ENCODE data around the gene THTPA.
A peak's percentile ranks its signal among the peaks of the same experiment; 100 is the strongest.
"Not testable (repeated sequence)": the region's sequence is repeated elsewhere in the genome, so short reads cannot be mapped to it uniquely, and the experiment has no call there.

THTPA gene

GRCh38 chr14:23588884-23589598 lies 33.0 kb downstream of the THTPA start:
- Histone ChIP-seq H3K4me3 (replicated peaks; ENCODE audit: low read depth, low read length) (no peak overlapping the region), H3K27me3 (replicated peaks; ENCODE audit: control insufficient read depth, insufficient read depth, low read length) (no peaks in the 10 kb centered on the region), H3K36me3 (ENCODE audit: control insufficient read depth, insufficient read depth, low read length) (no peaks in the 10 kb centered on the region)
- peak; percentile 65 for DNase-seq (ENCODE audit: extremely low read depth, insufficient read length)
- TF ChIP-seq CTCF (IDR thresholded peaks at IDR 0.05; ENCODE audit: insufficient read depth, low read length, poor library complexity, severe bottlenecking), result peak; percentile 94

- no peak for DNase-seq (ENCODE audit: extremely low read depth, insufficient read length)
- no peaks in the 10 kb centered on the region for H3K36me3 ChIP-seq (ENCODE audit: control insufficient read depth, insufficient read depth, low read length)
- no peak overlapping the region for H3K4me3 ChIP-seq (replicated peaks; ENCODE audit: low read depth, low read length)
- TF ChIP-seq CTCF (IDR thresholded peaks at IDR 0.05; ENCODE audit: insufficient read depth, low read length, poor library complexity, severe bottlenecking), result no peak
- no peaks in the 10 kb centered on the region for H3K27me3 ChIP-seq (replicated peaks; ENCODE audit: control insufficient read depth, insufficient read depth, low read length)
Observed at GRCh38 chr14:23589606-23590005, 33.5 kb downstream of the THTPA start.

- Histone ChIP-seq H3K27me3 (replicated peaks; ENCODE audit: control insufficient read depth, insufficient read depth, low read length) (no peaks in the 10 kb centered on the region), H3K36me3 (ENCODE audit: control insufficient read depth, insufficient read depth, low read length) (no peaks in the 10 kb centered on the region), H3K4me3 (replicated peaks; ENCODE audit: low read depth, low read length) (no peak overlapping the region)
- no peak for TF ChIP-seq CTCF (IDR thresholded peaks at IDR 0.05; ENCODE audit: insufficient read depth, low read length, poor library complexity, severe bottlenecking)
- no peak for DNase-seq (ENCODE audit: extremely low read depth, insufficient read length)
Observed at GRCh38 chr14:23590198-23590597, 34.1 kb downstream of the THTPA start.

- H3K27me3 ChIP-seq (replicated peaks; ENCODE audit: control insufficient read depth, insufficient read depth, low read length); DNase-seq (ENCODE audit: extremely low read depth, insufficient read length); H3K4me3 ChIP-seq (replicated peaks; ENCODE audit: low read depth, low read length); H3K36me3 ChIP-seq (ENCODE audit: control insufficient read depth, insufficient read depth, low read length): not testable (repeated sequence)
Observed at GRCh38 chr14:23594191-23594590, 38.1 kb downstream of the THTPA start.

GRCh38 chr14:23600322-23600707 lies 44.2 kb downstream of the THTPA start:
- H3K4me3 ChIP-seq (replicated peaks; ENCODE audit: low read depth, low read length), result no peak overlapping the region
- H3K36me3 ChIP-seq (ENCODE audit: control insufficient read depth, insufficient read depth, low read length), result no peaks in the 10 kb centered on the region
- no peak for DNase-seq (ENCODE audit: extremely low read depth, insufficient read length)
- H3K27me3 ChIP-seq (replicated peaks; ENCODE audit: control insufficient read depth, insufficient read depth, low read length), result no peaks in the 10 kb centered on the region
- TF ChIP-seq CTCF (IDR thresholded peaks at IDR 0.05; ENCODE audit: insufficient read depth, low read length, poor library complexity, severe bottlenecking), result no peak

GRCh38 chr14:23600806-23601205 lies 44.7 kb downstream of the THTPA start:
- no peak for DNase-seq (ENCODE audit: extremely low read depth, insufficient read length)
- Histone ChIP-seq H3K4me3 (replicated peaks; ENCODE audit: low read depth, low read length) (no peak overlapping the region), H3K27me3 (replicated peaks; ENCODE audit: control insufficient read depth, insufficient read depth, low read length) (no peaks in the 10 kb centered on the region), H3K36me3 (ENCODE audit: control insufficient read depth, insufficient read depth, low read length) (no peaks in the 10 kb centered on the region)
- TF ChIP-seq CTCF (IDR thresholded peaks at IDR 0.05; ENCODE audit: insufficient read depth, low read length, poor library complexity, severe bottlenecking), result no peak

Data from GM06990 (cell line).